Brain microvascular endothelial cell (primary cell): Measurements from ENCODE around the gene MYD88.
"Not testable (repeated sequence)": the region's sequence is repeated elsewhere in the genome, so short reads cannot be mapped to it uniquely, and the experiment has no call there.

ENCODE experiments used
- DNase-seq: peaks from one replicate; pipeline ENCODE4 v3.0.0-alpha.2; 2020
- H3K27ac ChIP-seq: fragments of 250-450 bp; sonication (Bioruptor Pico); 2 replicates; pipeline ENCODE4 v1.5.1; 2020; ENCODE audit warnings: mild to moderate bottlenecking, moderate library complexity
- H3K27me3 ChIP-seq: fragments of 250-450 bp; sonication (Bioruptor Pico); replicated peaks from 2 replicates; pipeline ENCODE4 v1.5.1; 2020; ENCODE audit warnings: mild to moderate bottlenecking
- H3K36me3 ChIP-seq: fragments of 250-450 bp; sonication (Bioruptor Pico); replicated peaks from 2 replicates; pipeline ENCODE4 v1.5.1; 2020; ENCODE audit warnings: mild to moderate bottlenecking
- H3K4me3 ChIP-seq: 2 replicates; pipeline ENCODE4 v1.5.1; 2011; ENCODE audit warnings: low read depth, mild to moderate bottlenecking, control low read depth, low read length, moderate library complexity
- CTCF ChIP-seq: IDR thresholded peaks from 2 replicates; pipeline ENCODE4 v1.5.1; 2011; ENCODE audit warnings: low read depth, mild to moderate bottlenecking, moderate library complexity, low read length, control low read depth, inconsistent platforms; ENCODE audit errors: missing control alignments
- in situ Hi-C: cut with HindIII; loops from 2 replicates; pipeline ENCODE4 v1.10.0; 2017; ENCODE audit warnings: low sequenced_read_pairs, low pct_ligation_motif_present

The MYD88 gene

GRCh38 chr3:38154033-38154494, 15.6 kb downstream of the MYD88 start:
- H3K4me3 ChIP-seq = no peak overlapping the region
- in situ Hi-C loops = no loop called here
- no peak overlapping the region for H3K27ac ChIP-seq
- no peaks in the 10 kb centered on the region for H3K27me3 ChIP-seq
- DNase-seq = peak; percentile 53
- TF ChIP-seq CTCF = no peak
- H3K36me3 ChIP-seq = no peaks in the 10 kb centered on the region

GRCh38 chr3:38154625-38155255, 16.3 kb downstream of the MYD88 start:
- no peak for DNase-seq
- TF ChIP-seq CTCF = no peak
- in situ Hi-C loops = no loop called here
- Histone ChIP-seq H3K36me3 (no peaks in the 10 kb centered on the region), H3K27me3 (no peaks in the 10 kb centered on the region), H3K4me3 (no peak overlapping the region), H3K27ac (no peak overlapping the region)

GRCh38 chr3:38155825-38156224, 17.4 kb downstream of the MYD88 start:
- in situ Hi-C loops = no loop called here
- Histone ChIP-seq H3K4me3 (no peak overlapping the region), H3K27me3 (no peaks in the 10 kb centered on the region), H3K36me3 (no peaks in the 10 kb centered on the region), H3K27ac (no peak overlapping the region)
- no peak for TF ChIP-seq CTCF
- no peak for DNase-seq

GRCh38 chr3:38157117-38157516, 18.7 kb downstream of the MYD88 start:
- no peaks in the 10 kb centered on the region for H3K36me3 ChIP-seq
- TF ChIP-seq CTCF = no peak
- H3K27me3 ChIP-seq = no peaks in the 10 kb centered on the region
- no peak overlapping the region for H3K4me3 ChIP-seq
- H3K27ac ChIP-seq = no peak overlapping the region
- in situ Hi-C loops = no loop called here
- no peak for DNase-seq

GRCh38 chr3:38157595-38157994, 19.1 kb downstream of the MYD88 start:
- Histone ChIP-seq H3K27ac (no peak overlapping the region), H3K27me3 (no peaks in the 10 kb centered on the region), H3K36me3 (no peaks in the 10 kb centered on the region), H3K4me3 (no peak overlapping the region)
- no peak for DNase-seq
- in situ Hi-C loops = no loop called here
- TF ChIP-seq CTCF = no peak

- no peaks in the 10 kb centered on the region for H3K36me3 ChIP-seq
- DNase-seq = no peak
- no peak overlapping the region for H3K4me3 ChIP-seq
- no peak overlapping the region for H3K27ac ChIP-seq
- H3K27me3 ChIP-seq = no peaks in the 10 kb centered on the region
- in situ Hi-C loops = no loop called here
- no peak for TF ChIP-seq CTCF
These were observed 20.0 kb downstream of the MYD88 start for GRCh38 chr3:38158472-38158871.

- H3K27me3 ChIP-seq, H3K27ac ChIP-seq, DNase-seq, H3K36me3 ChIP-seq, in situ Hi-C loops, H3K4me3 ChIP-seq: not testable (repeated sequence)
These were observed 22.2 kb downstream of the MYD88 start for GRCh38 chr3:38160704-38161103.
